Jurkat, Clone E6-1 (cell line): Measurements from ENCODE around the gene SGSM1.

ENCODE experiments used
- DNase-seq: peaks from one replicate; pipeline ENCODE4 v3.0.0-alpha.2; 2011; ENCODE audit warnings: low read depth, low spot score
- H3K4me3 ChIP-seq: 2 replicates; pipeline ENCODE4 v1.5.1; 2011; ENCODE audit warnings: mild to moderate bottlenecking, low read length, control low read depth, moderate library complexity

Gene SGSM1

GRCh38 chr22:24803064-24803542 is 2.9 kb upstream of the SGSM1 start:
- no peak overlapping the region for H3K4me3 ChIP-seq
- peak; percentile 26 for DNase-seq

- H3K4me3 ChIP-seq: no peak overlapping the region; the same call in 1 of the 2 replicates
- no peak for DNase-seq
Observed at GRCh38 chr22:24806663-24807001, 621 bp downstream of the SGSM1 start.

- no peak overlapping the region for H3K4me3 ChIP-seq
- no peak for DNase-seq
Observed at GRCh38 chr22:24807284-24807950, 1.4 kb downstream of the SGSM1 start.

GRCh38 chr22:24809331-24809730 is 3.3 kb downstream of the SGSM1 start:
- no peak for DNase-seq
- H3K4me3 ChIP-seq: no peak overlapping the region

GRCh38 chr22:24810043-24810749 is 4.2 kb downstream of the SGSM1 start:
- H3K4me3 ChIP-seq: no peak overlapping the region
- no peak for DNase-seq

GRCh38 chr22:24812950-24813775 is 7.2 kb downstream of the SGSM1 start:
- DNase-seq: no peak
- H3K4me3 ChIP-seq: no peak overlapping the region

- no peak overlapping the region for H3K4me3 ChIP-seq
- DNase-seq: no peak
Observed at GRCh38 chr22:24813861-24814770, 8.1 kb downstream of the SGSM1 start.

- no peak overlapping the region for H3K4me3 ChIP-seq
Observed at GRCh38 chr22:24816806-24817205, 10.8 kb downstream of the SGSM1 start.

GRCh38 chr22:24819487-24819886 is 13.5 kb downstream of the SGSM1 start:
- no peak overlapping the region for H3K4me3 ChIP-seq
- DNase-seq: no peak

More at GRCh38 chr22:24816806-24817205, 10.8 kb downstream of the SGSM1 start:
- no peak for DNase-seq

GRCh38 chr22:24819911-24820461 is 14.0 kb downstream of the SGSM1 start:
- no peak overlapping the region for H3K4me3 ChIP-seq
- DNase-seq: no peak

GRCh38 chr22:24822471-24822870 is 16.5 kb downstream of the SGSM1 start:
- no peak overlapping the region for H3K4me3 ChIP-seq

GRCh38 chr22:24823787-24824186 is 17.8 kb downstream of the SGSM1 start:
- H3K4me3 ChIP-seq: no peak overlapping the region

More at GRCh38 chr22:24822471-24822870, 16.5 kb downstream of the SGSM1 start:
- DNase-seq: no peak

GRCh38 chr22:24824250-24824649 is 18.2 kb downstream of the SGSM1 start:
- DNase-seq: no peak

More at GRCh38 chr22:24823787-24824186, 17.8 kb downstream of the SGSM1 start:
- no peak for DNase-seq

GRCh38 chr22:24824915-24825314 is 18.9 kb downstream of the SGSM1 start:
- no peak for DNase-seq
- no peak overlapping the region for H3K4me3 ChIP-seq

More at GRCh38 chr22:24824250-24824649, 18.2 kb downstream of the SGSM1 start:
- H3K4me3 ChIP-seq: no peak overlapping the region

GRCh38 chr22:24826710-24827285 is 20.8 kb downstream of the SGSM1 start:
- no peak overlapping the region for H3K4me3 ChIP-seq
- no peak for DNase-seq

- no peak for DNase-seq
- no peak overlapping the region for H3K4me3 ChIP-seq
Observed at GRCh38 chr22:24827296-24827695, 21.3 kb downstream of the SGSM1 start.

GRCh38 chr22:24830205-24830979 is 24.4 kb downstream of the SGSM1 start:
- H3K4me3 ChIP-seq: no peak overlapping the region
- DNase-seq: no peak
